ENCODE measurements around the gene TPSD1. TPM values are rescaled to one million over a fixed set of nuclear protein-coding genes. Genes with fewer than 3 reads are reported as not detected.
A peak's percentile ranks its signal among the peaks of the same experiment; 100 is the strongest.
"Not testable (repeated sequence)": the region's sequence is repeated elsewhere in the genome, so short reads cannot be mapped to it uniquely, and the experiment has no call there.

Gene TPSD1
- total and polyA plus RNA-seq, 2 donors (not counting 1 experiment from before 2014, with no cell fraction given): not detected

DNA sequence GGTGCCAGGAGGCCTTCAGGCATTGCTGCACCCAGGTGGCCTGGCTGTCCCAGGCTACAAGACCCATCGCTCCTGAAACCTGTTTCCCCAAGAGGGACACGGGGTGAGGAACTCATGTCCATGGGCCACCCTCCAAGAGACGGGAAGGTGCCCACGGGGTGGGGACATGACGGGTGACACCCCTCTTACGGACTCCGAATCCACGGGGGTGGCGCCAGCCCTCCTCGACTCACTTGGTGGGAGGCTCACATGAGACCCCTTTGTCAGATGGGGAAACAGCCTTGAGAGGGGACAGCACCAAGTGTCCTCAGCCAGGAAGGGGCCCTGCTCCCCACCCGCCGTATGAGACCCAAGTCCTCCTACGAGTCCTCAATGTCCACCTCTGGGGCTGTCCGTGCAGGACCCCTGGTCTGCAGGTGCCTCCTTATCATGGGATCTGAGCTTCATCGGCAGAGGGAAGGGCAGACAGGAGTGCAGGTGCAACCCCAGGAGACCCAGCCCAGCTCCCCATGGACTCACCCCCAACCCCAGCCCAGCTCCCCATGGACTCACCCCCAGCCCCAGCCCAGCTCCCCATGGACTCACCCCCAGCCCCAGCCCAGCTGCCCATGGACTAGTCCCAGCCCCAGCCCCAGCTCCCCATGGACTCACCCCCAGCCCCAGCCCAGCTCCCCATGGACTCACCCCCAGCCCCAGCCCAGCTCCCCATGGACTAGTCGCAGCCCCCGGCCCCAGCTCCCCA is 25.2 kb upstream of the TPSD1 start:
- 85% methylated on average over 16 of the region's 17 CpGs for WGBS (ENCODE audit: insufficient coverage)
- CTCF ChIA-PET: not testable (repeated sequence)

GRCh38 chr16:1231301-1231700 is 24.6 kb upstream of the TPSD1 start:
- H2AFZ ChIP-seq (ENCODE audit: insufficient read depth, low read depth, low read length, poor library complexity, severe bottlenecking); H4K20me1 ChIP-seq (ENCODE audit: control insufficient read depth, insufficient read depth, low read length, poor library complexity, severe bottlenecking); H3K27me3 ChIP-seq (replicated peaks in 1 of 4; ENCODE audit: control extremely low read depth in 1 of 4, control insufficient read depth in 3 of 4, insufficient read depth in 4 of 4, low read length in 3 of 4); H3K27ac Mint-ChIP-seq; H3K4me2 ChIP-seq (replicated peaks; ENCODE audit: low read depth, low read length, poor library complexity, severe bottlenecking); DNase-seq; ATAC-seq (ENCODE audit: low read depth); CTCF ChIA-PET; H3K4me1 ChIP-seq (ENCODE audit: control insufficient read depth in 2 of 2, insufficient read depth in 2 of 2, low read length in 2 of 2); H3K9me3 ChIP-seq (ENCODE audit: control extremely low read depth in 1 of 3, control insufficient read depth in 2 of 3, insufficient read depth in 1 of 3, low read length in 2 of 3); POLR2A ChIA-PET; H3K9me3 Mint-ChIP-seq (ENCODE audit: insufficient read depth); H3K79me2 ChIP-seq (ENCODE audit: control insufficient read depth, insufficient read depth, low read length); H3K27me3 Mint-ChIP-seq; H3K9ac ChIP-seq (ENCODE audit: low read length); intact Hi-C loops (cut with micrococcal nuclease); H3K4me1 Mint-ChIP-seq; H3K36me3 ChIP-seq (replicated peaks in 1 of 2; ENCODE audit: control extremely low read depth in 1 of 2, control insufficient read depth in 1 of 2, extremely low read depth in 1 of 2, insufficient read depth in 2 of 2, low read length in 1 of 2); H3K27ac ChIP-seq (ENCODE audit: low read length in 2 of 2); H3K4me3 ChIP-seq (ENCODE audit: control extremely low read depth in 1 of 5, extremely low read depth in 1 of 5, insufficient read depth in 1 of 5, low read depth in 2 of 5, low read length in 4 of 5); H3K4me3 Mint-ChIP-seq: not testable (repeated sequence)
- WGBS (ENCODE audit: insufficient coverage): no CpG with 5 or more reads among the region's 7 CpGs

More for the DNA sequence above, 25.2 kb upstream of the TPSD1 start:
- H3K4me3 Mint-ChIP-seq; H3K27ac Mint-ChIP-seq; H4K20me1 ChIP-seq (ENCODE audit: control insufficient read depth, insufficient read depth, low read length, poor library complexity, severe bottlenecking); H3K79me2 ChIP-seq (ENCODE audit: control insufficient read depth, insufficient read depth, low read length); H3K27ac ChIP-seq (ENCODE audit: low read length in 2 of 2); intact Hi-C loops (cut with micrococcal nuclease); H3K36me3 ChIP-seq (replicated peaks in 1 of 2; ENCODE audit: control extremely low read depth in 1 of 2, control insufficient read depth in 1 of 2, extremely low read depth in 1 of 2, insufficient read depth in 2 of 2, low read length in 1 of 2); H3K4me1 ChIP-seq (ENCODE audit: control insufficient read depth in 2 of 2, insufficient read depth in 2 of 2, low read length in 2 of 2); DNase-seq; H3K4me2 ChIP-seq (replicated peaks; ENCODE audit: low read depth, low read length, poor library complexity, severe bottlenecking); POLR2A ChIA-PET; H3K27me3 ChIP-seq (replicated peaks in 1 of 4; ENCODE audit: control extremely low read depth in 1 of 4, control insufficient read depth in 3 of 4, insufficient read depth in 4 of 4, low read length in 3 of 4); H3K9me3 ChIP-seq (ENCODE audit: control extremely low read depth in 1 of 3, control insufficient read depth in 2 of 3, insufficient read depth in 1 of 3, low read length in 2 of 3); H3K9me3 Mint-ChIP-seq (ENCODE audit: insufficient read depth); H3K9ac ChIP-seq (ENCODE audit: low read length); ATAC-seq (ENCODE audit: low read depth); H3K27me3 Mint-ChIP-seq; H2AFZ ChIP-seq (ENCODE audit: insufficient read depth, low read depth, low read length, poor library complexity, severe bottlenecking); H3K4me1 Mint-ChIP-seq; H3K4me3 ChIP-seq (ENCODE audit: control extremely low read depth in 1 of 5, extremely low read depth in 1 of 5, insufficient read depth in 1 of 5, low read depth in 2 of 5, low read length in 4 of 5): not testable (repeated sequence)

DNA sequence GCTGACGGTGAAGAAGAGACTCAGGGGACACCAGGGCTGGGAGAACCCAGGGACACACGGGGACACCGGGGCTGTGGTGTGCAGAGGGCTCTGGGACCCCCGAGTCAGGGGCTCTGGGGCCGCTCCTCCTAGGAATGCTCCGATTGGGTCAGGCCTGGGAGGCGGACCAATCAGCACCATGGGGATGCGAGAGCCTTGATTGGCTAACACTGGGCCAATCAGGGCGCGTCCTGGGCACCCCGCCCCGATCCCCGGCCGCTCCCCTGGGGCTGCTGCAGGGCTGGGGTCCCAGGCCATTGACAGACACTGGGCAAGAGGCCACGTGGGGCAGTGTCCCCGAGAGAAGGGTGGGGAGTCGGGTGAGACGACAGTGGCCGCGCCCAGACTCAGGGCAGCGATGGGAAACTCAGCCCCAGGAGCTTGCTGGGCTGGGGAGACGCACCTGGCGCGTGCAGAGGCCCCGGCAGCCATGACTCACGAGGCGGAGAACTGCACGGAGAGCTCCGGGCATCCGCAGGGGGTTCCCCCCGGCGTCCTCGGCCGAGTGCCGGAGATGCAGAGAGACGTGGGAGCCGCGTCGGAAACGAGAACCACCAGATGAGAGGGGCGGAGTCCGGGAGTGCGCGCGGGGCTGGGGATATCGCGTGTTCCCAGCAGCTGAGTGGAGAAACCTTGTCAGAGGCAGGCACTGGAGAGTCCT is 23.7 kb upstream of the TPSD1 start:
- H3K4me1 Mint-ChIP-seq; H3K4me1 ChIP-seq (ENCODE audit: control insufficient read depth in 2 of 2, insufficient read depth in 2 of 2, low read length in 2 of 2); H3K27me3 ChIP-seq (replicated peaks in 1 of 4; ENCODE audit: control extremely low read depth in 1 of 4, control insufficient read depth in 3 of 4, insufficient read depth in 4 of 4, low read length in 3 of 4); H3K4me2 ChIP-seq (replicated peaks; ENCODE audit: low read depth, low read length, poor library complexity, severe bottlenecking); H3K9ac ChIP-seq (ENCODE audit: low read length); intact Hi-C loops (cut with micrococcal nuclease); H3K36me3 ChIP-seq (replicated peaks in 1 of 2; ENCODE audit: control extremely low read depth in 1 of 2, control insufficient read depth in 1 of 2, extremely low read depth in 1 of 2, insufficient read depth in 2 of 2, low read length in 1 of 2); H3K79me2 ChIP-seq (ENCODE audit: control insufficient read depth, insufficient read depth, low read length); CTCF ChIA-PET; DNase-seq; POLR2A ChIA-PET; H4K20me1 ChIP-seq (ENCODE audit: control insufficient read depth, insufficient read depth, low read length, poor library complexity, severe bottlenecking); H3K9me3 ChIP-seq (ENCODE audit: control extremely low read depth in 1 of 3, control insufficient read depth in 2 of 3, insufficient read depth in 1 of 3, low read length in 2 of 3); H3K27ac Mint-ChIP-seq; H3K4me3 ChIP-seq (ENCODE audit: control extremely low read depth in 1 of 5, extremely low read depth in 1 of 5, insufficient read depth in 1 of 5, low read depth in 2 of 5, low read length in 4 of 5); ATAC-seq (ENCODE audit: low read depth); H3K27me3 Mint-ChIP-seq; H3K27ac ChIP-seq (ENCODE audit: low read length in 2 of 2); H2AFZ ChIP-seq (ENCODE audit: insufficient read depth, low read depth, low read length, poor library complexity, severe bottlenecking); H3K9me3 Mint-ChIP-seq (ENCODE audit: insufficient read depth); H3K4me3 Mint-ChIP-seq: not testable (repeated sequence)
- WGBS (ENCODE audit: insufficient coverage): no CpG with 5 or more reads among the region's 47 CpGs

DNA sequence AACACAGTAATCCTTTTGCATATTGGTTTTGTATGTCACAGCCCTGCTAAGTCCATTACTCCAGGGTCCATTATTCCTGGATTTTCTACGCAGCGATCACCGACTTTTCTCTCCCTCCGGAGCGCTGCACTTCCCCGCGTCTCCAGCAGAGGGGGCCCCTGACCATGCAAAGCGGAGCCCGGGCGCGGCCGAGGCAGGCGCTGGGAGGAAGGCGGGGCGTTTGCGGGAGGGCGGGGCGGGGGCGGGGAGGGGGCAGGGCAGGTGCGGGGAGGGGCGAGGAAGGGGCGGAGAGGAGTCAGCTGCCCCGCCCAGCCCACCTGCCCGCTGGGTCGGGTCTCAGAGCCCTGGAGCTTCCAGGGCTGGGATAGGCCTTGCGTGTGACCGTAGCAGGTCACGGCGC is 19.2 kb upstream of the TPSD1 start:
- intact Hi-C loops (cut with micrococcal nuclease); H3K9me3 ChIP-seq (ENCODE audit: control extremely low read depth in 1 of 3, control insufficient read depth in 2 of 3, insufficient read depth in 1 of 3, low read length in 2 of 3); H2AFZ ChIP-seq (ENCODE audit: insufficient read depth, low read depth, low read length, poor library complexity, severe bottlenecking); CTCF ChIA-PET; H3K4me2 ChIP-seq (replicated peaks; ENCODE audit: low read depth, low read length, poor library complexity, severe bottlenecking); H3K9ac ChIP-seq (ENCODE audit: low read length); POLR2A ChIA-PET; H4K20me1 ChIP-seq (ENCODE audit: control insufficient read depth, insufficient read depth, low read length, poor library complexity, severe bottlenecking); H3K4me3 Mint-ChIP-seq; H3K9me3 Mint-ChIP-seq (ENCODE audit: insufficient read depth); H3K27ac ChIP-seq (ENCODE audit: low read length in 2 of 2); H3K27me3 Mint-ChIP-seq; DNase-seq; H3K4me1 Mint-ChIP-seq; H3K4me1 ChIP-seq (ENCODE audit: control insufficient read depth in 2 of 2, insufficient read depth in 2 of 2, low read length in 2 of 2); H3K27me3 ChIP-seq (replicated peaks in 1 of 4; ENCODE audit: control extremely low read depth in 1 of 4, control insufficient read depth in 3 of 4, insufficient read depth in 4 of 4, low read length in 3 of 4); H3K4me3 ChIP-seq (ENCODE audit: control extremely low read depth in 1 of 5, extremely low read depth in 1 of 5, insufficient read depth in 1 of 5, low read depth in 2 of 5, low read length in 4 of 5); H3K79me2 ChIP-seq (ENCODE audit: control insufficient read depth, insufficient read depth, low read length); H3K36me3 ChIP-seq (replicated peaks in 1 of 2; ENCODE audit: control extremely low read depth in 1 of 2, control insufficient read depth in 1 of 2, extremely low read depth in 1 of 2, insufficient read depth in 2 of 2, low read length in 1 of 2); H3K27ac Mint-ChIP-seq: not testable (repeated sequence)
- ATAC-seq (ENCODE audit: low read depth): peak; percentile 92
- WGBS (ENCODE audit: insufficient coverage): no CpG with 5 or more reads among the region's 29 CpGs
